Measurements from ENCODE around the gene NLRP3.
"Not testable (repeated sequence)": the region's sequence is repeated elsewhere in the genome, so short reads cannot be mapped to it uniquely, and the experiment has no call there.

The NLRP3 gene

DNA sequence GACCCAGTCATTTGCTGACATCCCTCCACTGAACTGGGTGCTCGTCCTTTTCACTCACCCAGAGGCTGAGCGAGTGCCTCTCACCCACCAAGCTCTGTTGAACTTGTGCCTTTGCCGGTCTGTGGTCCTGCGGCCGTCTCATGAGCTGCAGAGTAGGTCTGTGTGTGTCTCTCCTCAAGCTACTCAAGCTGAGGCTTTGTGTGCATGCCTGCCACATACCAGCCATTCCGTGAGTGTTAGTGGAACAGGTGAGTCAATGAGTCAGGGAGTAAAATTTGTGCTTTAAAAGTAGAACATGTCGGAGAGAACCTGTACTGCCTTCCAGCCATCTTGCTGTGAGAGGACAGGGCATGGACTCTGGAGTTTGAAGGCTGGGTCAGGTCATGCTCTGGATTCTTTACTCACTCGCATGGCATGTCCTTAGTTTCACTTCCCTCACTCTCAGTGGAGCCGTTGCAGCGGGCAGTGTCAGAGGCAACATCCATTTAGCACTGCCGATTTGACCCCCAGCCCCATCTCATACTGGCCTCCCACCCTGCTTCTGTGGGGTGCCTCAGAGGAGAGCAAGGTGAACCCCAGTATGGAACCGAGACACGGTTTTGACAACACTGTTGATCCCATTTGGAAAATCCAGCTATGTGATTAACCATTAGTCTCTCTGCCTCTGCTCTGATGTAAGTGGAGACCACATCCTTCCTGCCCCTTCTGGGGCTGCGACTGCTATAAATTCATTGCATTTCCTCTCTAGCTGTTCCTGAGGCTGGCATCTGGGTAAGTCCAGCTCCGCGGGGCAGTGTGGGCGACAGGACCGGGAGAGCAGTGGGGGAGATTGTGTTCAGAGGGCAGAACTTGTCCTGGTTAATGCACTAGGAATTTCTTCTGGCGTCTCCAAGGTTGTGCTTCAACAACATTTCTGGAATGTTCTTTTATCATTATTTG lies at the start of gene NLRP3:
Gene NLRP3 (plus strand): TSS at position 751 of the 939 bp plus-strand sequence. CDS start 2,628 bp downstream, outside the sequence.
- TF ChIP-seq CTCF (IDR thresholded peaks at IDR 0.05) (no peak), ZFX (IDR thresholded peaks at IDR 0.05; ENCODE audit: borderline replicate concordance) (no peak)
- no peak within 1 kb of the TSS for H3K27ac ChIP-seq

DNA sequence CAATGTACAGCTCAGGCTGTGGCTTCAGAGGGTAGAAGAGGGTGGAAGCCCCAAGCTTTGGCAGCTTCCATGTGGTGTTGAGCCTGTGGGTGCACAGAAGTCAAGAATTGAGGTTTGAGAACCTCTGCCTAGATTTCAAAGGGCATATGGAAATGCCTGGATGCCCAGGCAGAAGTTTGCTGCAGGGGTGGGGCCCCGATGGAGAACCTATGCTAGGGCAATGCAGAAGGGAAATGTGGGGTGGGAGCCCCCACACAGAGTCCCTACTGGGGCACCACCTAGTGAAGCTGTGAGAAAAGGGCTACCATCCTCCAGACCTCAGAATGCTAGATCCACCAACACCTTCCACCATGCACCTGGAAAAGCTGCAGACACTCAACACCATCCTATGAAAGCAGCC lies 49.6 kb upstream of the NLRP3 start:
- H3K27ac ChIP-seq: not testable (repeated sequence)

GRCh38 chr1:247366926-247367645 lies 48.9 kb upstream of the NLRP3 start:
- TF ChIP-seq ZFX (IDR thresholded peaks at IDR 0.05; ENCODE audit: borderline replicate concordance) (no peak), CTCF (IDR thresholded peaks at IDR 0.05) (no peak)
- no peak overlapping the region for H3K27ac ChIP-seq

DNA sequence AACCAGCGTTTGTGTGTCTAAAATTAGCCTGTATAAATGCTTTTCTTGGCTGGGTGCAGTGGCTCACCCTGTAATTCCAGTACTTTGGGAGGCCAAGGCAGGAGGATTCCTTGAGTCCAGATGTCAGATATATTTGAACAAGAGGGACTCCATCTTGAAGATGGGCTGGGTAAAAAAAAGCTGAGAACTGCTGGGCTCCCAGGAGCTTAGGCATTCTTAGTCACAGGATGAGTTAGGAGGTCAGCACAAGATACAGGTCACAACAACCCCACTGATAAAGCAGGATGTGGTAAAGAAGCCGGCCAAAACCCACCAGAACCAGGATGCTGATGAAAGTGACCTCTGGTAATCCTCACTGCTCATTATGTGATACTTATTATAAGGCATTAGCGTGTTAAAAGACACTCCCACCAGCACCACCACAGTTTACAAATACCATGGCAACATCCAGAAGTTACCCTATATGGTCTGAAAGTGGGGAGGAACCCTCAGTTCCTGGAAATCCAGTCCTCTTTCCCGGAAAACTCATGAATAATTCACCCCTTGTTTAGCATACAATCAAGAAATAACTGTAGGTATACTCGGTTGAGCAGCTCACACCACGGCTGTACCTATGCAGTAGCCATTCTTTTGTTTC lies 48.1 kb upstream of the NLRP3 start:
- H3K27ac ChIP-seq: no peak overlapping the region
- TF ChIP-seq ZFX (IDR thresholded peaks at IDR 0.05; ENCODE audit: borderline replicate concordance) (no peak), CTCF (IDR thresholded peaks at IDR 0.05) (no peak)

GRCh38 chr1:247368490-247369145 lies 47.4 kb upstream of the NLRP3 start:
- H3K27ac ChIP-seq: no peak overlapping the region

DNA sequence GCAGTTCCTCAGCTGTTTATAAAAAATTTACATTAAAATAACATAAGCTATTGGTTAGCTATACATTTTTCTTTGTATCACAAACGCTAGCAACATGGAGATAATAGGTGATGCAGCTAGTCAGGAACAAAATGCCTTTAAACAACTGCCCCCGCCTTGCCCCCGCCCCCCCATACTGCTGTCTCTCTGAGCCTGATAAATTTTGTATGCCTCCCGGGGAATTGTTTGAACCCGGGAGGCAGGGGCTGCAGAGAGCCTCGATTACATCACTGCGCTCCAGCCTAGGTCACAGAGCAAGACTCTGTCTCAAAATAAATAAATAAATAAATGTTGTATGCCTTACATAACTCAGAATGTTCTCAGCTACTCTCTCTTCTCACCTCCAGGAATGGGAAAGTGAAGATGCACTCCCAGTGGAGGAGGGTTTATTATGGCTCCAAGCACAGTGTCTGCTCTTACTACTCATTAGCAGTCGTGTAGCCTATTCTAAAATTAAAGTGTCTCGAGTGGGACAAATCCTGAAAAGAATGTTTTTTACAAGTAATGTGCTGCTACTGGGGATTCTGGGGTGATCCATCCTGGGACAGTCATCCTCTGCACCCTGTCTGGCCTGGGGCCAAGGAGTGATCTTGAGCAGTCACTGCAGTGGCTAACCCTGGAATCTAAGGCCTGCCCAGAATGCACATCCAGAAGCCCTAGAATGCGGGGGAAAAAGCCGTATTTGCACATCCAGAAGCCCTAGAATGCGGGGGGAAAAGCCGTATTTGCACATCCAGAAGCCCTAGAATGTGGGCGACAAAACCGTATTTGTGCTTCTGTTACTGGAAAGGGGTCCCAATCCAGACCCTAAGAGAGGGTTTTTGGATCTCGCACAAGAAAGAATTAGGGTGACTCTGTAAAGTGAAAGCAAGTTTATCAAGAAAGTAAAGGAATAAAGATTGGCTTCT lies 44.9 kb upstream of the NLRP3 start:
- H3K27ac ChIP-seq: no peak overlapping the region
- TF ChIP-seq ZFX (IDR thresholded peaks at IDR 0.05; ENCODE audit: borderline replicate concordance) (no peak), CTCF (IDR thresholded peaks at IDR 0.05) (no peak)

More at GRCh38 chr1:247368490-247369145, 47.4 kb upstream of the NLRP3 start:
- no peak for TF ChIP-seq CTCF (IDR thresholded peaks at IDR 0.05)
- no peak for TF ChIP-seq ZFX (IDR thresholded peaks at IDR 0.05; ENCODE audit: borderline replicate concordance)
